HEK293 (cell line): ENCODE results near the gene ARID1A.

ENCODE experiments used
- CTCF ChIA-PET: fragments of 350-600 bp; formaldehyde crosslinking; extraction: SDS; loops from one replicate; lab custom pipeline; 2021; ENCODE audit warnings: antibody characterized with exemption; lab: Yijun Ruan, JAX
- POLR2A ChIA-PET: fragments of 300-600 bp; formaldehyde crosslinking; extraction: SDS; loops from one replicate; lab custom pipeline; 2020; ENCODE audit warnings: antibody characterized with exemption, inconsistent platforms; lab: Yijun Ruan, JAX
- H3K27ac ChIP-seq: fragments of 200-500 bp; sonication (Bioruptor generic); 2 replicates; pipeline ENCODE4 v1.5.1; 2014; ENCODE audit warnings: low read depth, low read length, control low read depth, inconsistent platforms; ENCODE audit errors: extremely low read depth
- H3K36me3 ChIP-seq, 2 experiments: fragments of 200-500 bp in 1 of 2; sonication (Bioruptor generic) in 1 of 2; 1 replicate in 1 of 2; 2 replicates in 1 of 2; pipeline ENCODE4 v1.5.1; 2014 to 2017; ENCODE audit warnings: inconsistent platforms in 2 of 2, low read length in 2 of 2; ENCODE audit not compliant: control insufficient read depth in 2 of 2, insufficient read depth in 1 of 2
- H3K4me1 ChIP-seq: fragments of 200-500 bp; sonication (Bioruptor generic); 2 replicates; pipeline ENCODE4 v1.5.1; 2014; ENCODE audit warnings: mild to moderate bottlenecking, low read length, inconsistent platforms; ENCODE audit not compliant: control insufficient read depth, insufficient read depth
- H3K4me3 ChIP-seq: 2 replicates; pipeline ENCODE4 v1.5.1; 2011; ENCODE audit warnings: low read depth, mild to moderate bottlenecking, control low read depth, low read length, moderate library complexity
- H3K9me3 ChIP-seq: fragments of 200-500 bp; sonication (Bioruptor generic); 2 replicates; pipeline ENCODE4 v1.5.1; 2014; ENCODE audit warnings: low read depth, low read length, inconsistent platforms; ENCODE audit not compliant: control insufficient read depth, insufficient read depth
- CTCF ChIP-seq: fragments of 450-650 bp; formaldehyde crosslinking; IDR thresholded peaks from 2 replicates; pipeline ENCODE4 v1.5.1; 2016; ENCODE audit warnings: missing biosample characterization, missing genetic modification characterization
- KLF10 ChIP-seq: fragments of 450-650 bp; IDR thresholded peaks from 2 replicates; pipeline ENCODE4 v1.5.1; 2018; ENCODE audit warnings: missing biosample characterization, mild to moderate bottlenecking, missing genetic modification characterization
- OVOL3 ChIP-seq: fragments of 450-650 bp; formaldehyde crosslinking; IDR thresholded peaks from 2 replicates; pipeline ENCODE4 v1.5.1; 2016; ENCODE audit warnings: missing biosample characterization, missing genetic modification characterization
- PRDM10 ChIP-seq: fragments of 450-650 bp; formaldehyde crosslinking; IDR thresholded peaks from 2 replicates; pipeline ENCODE4 v1.5.1; 2016; ENCODE audit warnings: missing biosample characterization, missing genetic modification characterization
- REPIN1 ChIP-seq: fragments of 450-650 bp; formaldehyde crosslinking; IDR thresholded peaks from 2 replicates; pipeline ENCODE4 v1.5.1; 2017; ENCODE audit warnings: missing biosample characterization, missing genetic modification characterization, low read depth
- ZBTB20 ChIP-seq: fragments of 450-650 bp; formaldehyde crosslinking; IDR thresholded peaks from 2 replicates; pipeline ENCODE4 v1.5.1; 2016; ENCODE audit warnings: missing biosample characterization, missing genetic modification characterization
- ZFP41 ChIP-seq: fragments of 450-650 bp; formaldehyde crosslinking; IDR thresholded peaks from 2 replicates; pipeline ENCODE4 v1.5.1; 2016; ENCODE audit warnings: missing biosample characterization, missing genetic modification characterization, borderline replicate concordance
- ZNF10 ChIP-seq: fragments of 450-650 bp; formaldehyde crosslinking; IDR thresholded peaks from 2 replicates; pipeline ENCODE4 v1.5.1; 2017; ENCODE audit warnings: missing biosample characterization, missing genetic modification characterization
- ZNF138 ChIP-seq: fragments of 450-650 bp; formaldehyde crosslinking; IDR thresholded peaks from 2 replicates; pipeline ENCODE4 v1.5.1; 2016; ENCODE audit warnings: missing biosample characterization, missing genetic modification characterization, borderline replicate concordance
- ZNF157 ChIP-seq: fragments of 450-650 bp; formaldehyde crosslinking; IDR thresholded peaks from 2 replicates; pipeline ENCODE4 v1.5.1; 2016; ENCODE audit warnings: missing biosample characterization, missing genetic modification characterization
- ZNF211 ChIP-seq: fragments of 450-650 bp; formaldehyde crosslinking; IDR thresholded peaks from 2 replicates; pipeline ENCODE4 v1.5.1; 2016; ENCODE audit warnings: low read depth, missing biosample characterization, missing genetic modification characterization
- ZNF324 ChIP-seq: fragments of 450-650 bp; formaldehyde crosslinking; IDR thresholded peaks from 2 replicates; pipeline ENCODE4 v1.5.1; 2016; ENCODE audit warnings: missing biosample characterization, missing genetic modification characterization
- ZNF354C ChIP-seq: fragments of 450-650 bp; formaldehyde crosslinking; IDR thresholded peaks from 2 replicates; pipeline ENCODE4 v1.5.1; 2016; ENCODE audit warnings: missing biosample characterization, missing genetic modification characterization, low read depth, borderline replicate concordance
- ZNF404 ChIP-seq: fragments of 450-650 bp; formaldehyde crosslinking; IDR thresholded peaks from 2 replicates; pipeline ENCODE4 v1.5.1; 2017; ENCODE audit warnings: missing biosample characterization, missing genetic modification characterization
- ZNF423 ChIP-seq: fragments of 450-650 bp; formaldehyde crosslinking; IDR thresholded peaks from 2 replicates; pipeline ENCODE4 v1.5.1; 2016; ENCODE audit warnings: missing biosample characterization, missing genetic modification characterization
- ZNF501 ChIP-seq: fragments of 450-650 bp; formaldehyde crosslinking; IDR thresholded peaks from 2 replicates; pipeline ENCODE4 v1.5.1; 2016; ENCODE audit warnings: missing biosample characterization, missing genetic modification characterization
- ZNF514 ChIP-seq: fragments of 450-650 bp; formaldehyde crosslinking; IDR thresholded peaks from 2 replicates; pipeline ENCODE4 v1.5.1; 2016; ENCODE audit warnings: missing biosample characterization, missing genetic modification characterization
- ZNF791 ChIP-seq: fragments of 450-650 bp; formaldehyde crosslinking; IDR thresholded peaks from 2 replicates; pipeline ENCODE4 v1.5.1; 2016; ENCODE audit warnings: missing biosample characterization, missing genetic modification characterization

ARID1A gene

GRCh38 chr1:26723013-26723991, 27.5 kb downstream of the ARID1A start (continued):
- no peak for TF ChIP-seq ZFP41 (tag by site-specific recombination)
- no peak for TF ChIP-seq REPIN1
- TF ChIP-seq ZNF423 (tag by site-specific recombination) = no peak
- no peak for TF ChIP-seq ZNF514 (tag by site-specific recombination)
- no peak for TF ChIP-seq ZNF10 (tag by site-specific recombination)
- TF ChIP-seq OVOL3 (tag by site-specific recombination) = no peak
- no peak for TF ChIP-seq ZNF404 (tag by site-specific recombination)
- TF ChIP-seq ZNF157 (tag by site-specific recombination) = no peak

- ChIA-PET POLR2A (interaction anchor here (1.1 to 1.9 kb wide), 5 partner anchors 26 to 64 kb away, joined by 4 to 16 read pairs (median 7); partner anchors contain the start of gene PIGV), CTCF (interaction anchor here (0.6 to 2.0 kb wide), 7 partner anchors 21 to 437 kb away, joined by 3 to 8 read pairs (median 3); no protein-coding TSS in a partner anchor)
- peaks cover 13% of the 10 kb centered on the region for H3K4me1 ChIP-seq
- no peaks in the 10 kb centered on the region for H3K9me3 ChIP-seq
- TF ChIP-seq ZNF138 = no peak
- TF ChIP-seq ZNF324 (tag by site-specific recombination) = no peak
- TF ChIP-seq CTCF (tag by site-specific recombination) = no peak
- no peak for TF ChIP-seq ZNF791 (tag by site-specific recombination)
- no peak for TF ChIP-seq ZNF211 (tag by site-specific recombination)
- TF ChIP-seq ZNF404 (tag by site-specific recombination) = no peak
- TF ChIP-seq ZNF501 (tag by site-specific recombination) = no peak
- TF ChIP-seq KLF10 (tag by site-specific recombination) = no peak
- TF ChIP-seq ZBTB20 (tag by site-specific recombination) = no peak
- no peak for TF ChIP-seq ZNF354C (tag by site-specific recombination)
- TF ChIP-seq PRDM10 (tag by site-specific recombination) = no peak
- no peak overlapping the region for H3K4me3 ChIP-seq
- no peak overlapping the region for H3K27ac ChIP-seq
- H3K36me3 ChIP-seq = peaks cover 0 to 6% of the 10 kb centered on the region in 2 experiments; a peak in 2 of 3 replicates
These were observed 28.3 kb downstream of the ARID1A start for GRCh38 chr1:26724118-26724517.
